K562 (cell line): ENCODE data around the gene NUP85.

Experiments used
- EP300 ChIP-seq: IDR thresholded peaks from 2 replicates; pipeline ENCODE4 v1.6.1; 2012; ENCODE audit warnings: low read length, improper control_type of control experiment
- HDAC1 ChIP-seq, 2 experiments: fragments of 450-650 bp; IDR thresholded peaks; 2 replicates each; pipeline ENCODE4 v1.6.1; 2016 to 2017; ENCODE audit warnings: inconsistent platforms in 1 of 2, mild to moderate bottlenecking in 1 of 2, moderate library complexity in 1 of 2
- MYNN ChIP-seq, 2 experiments: sonication (generic); formaldehyde crosslinking in 1 of 2; IDR thresholded peaks; 2 replicates each; pipeline versions ENCODE4 v1.5.0 to v1.6.1; 2016 to 2020; ENCODE audit warnings: antibody characterized with exemption in 1 of 2, missing genetic modification reagents in 1 of 2
- SP1 ChIP-seq: sonication (generic); formaldehyde crosslinking; IDR thresholded peaks from 2 replicates; pipeline ENCODE4 v1.8.1; 2022; ENCODE audit warnings: mild to moderate bottlenecking, missing genetic modification reagents
- TBP ChIP-seq: optimal IDR thresholded peaks from 2 replicates; pipeline ENCODE3; 2011; ENCODE audit warnings: low read depth, low read length, improper control_type of control experiment
- ZC3H11A ChIP-seq: IDR thresholded peaks from 2 replicates; pipeline ENCODE4 v1.6.1; 2012; ENCODE audit warnings: low read depth, low read length, improper control_type of control experiment
- ZFX ChIP-seq: sonication (generic); formaldehyde crosslinking; IDR thresholded peaks from 2 replicates; pipeline ENCODE4 v1.8.0; 2022; ENCODE audit warnings: mild to moderate bottlenecking, missing genetic modification reagents, moderate library complexity
- ZNF274 ChIP-seq: IDR thresholded peaks from 2 replicates; pipeline ENCODE4 v1.6.1; 2011; ENCODE audit warnings: low read depth, mild to moderate bottlenecking, low read length, moderate library complexity, borderline replicate concordance
- TF ChIP-seq, protein P1 (sequence below): fragments of 450-650 bp; IDR thresholded peaks from 2 replicates; pipeline ENCODE4 v1.6.1; 2016; ENCODE audit warnings: low read depth
- TF ChIP-seq, protein P2 (sequence below), 3 experiments: IDR thresholded peaks in 2 of 3; conservative IDR thresholded peaks in 1 of 3; 2 replicates each; pipeline ENCODE4 v1.5.1; 2011 to 2012; ENCODE audit warnings: low read length in 3 of 3, mild to moderate bottlenecking in 3 of 3, control low read depth in 2 of 3, improper control_type of control experiment in 1 of 3, inconsistent platforms in 1 of 3, low read depth in 1 of 3, mixed read lengths in 1 of 3, moderate library complexity in 1 of 3; ENCODE audit not compliant: insufficient read depth in 2 of 3
- TF ChIP-seq, protein P3 (sequence below): sonication (generic); formaldehyde crosslinking; IDR thresholded peaks from 2 replicates; pipeline ENCODE4 v1.8.0; 2022; ENCODE audit warnings: mild to moderate bottlenecking, missing genetic modification reagents, borderline replicate concordance

DNA sequence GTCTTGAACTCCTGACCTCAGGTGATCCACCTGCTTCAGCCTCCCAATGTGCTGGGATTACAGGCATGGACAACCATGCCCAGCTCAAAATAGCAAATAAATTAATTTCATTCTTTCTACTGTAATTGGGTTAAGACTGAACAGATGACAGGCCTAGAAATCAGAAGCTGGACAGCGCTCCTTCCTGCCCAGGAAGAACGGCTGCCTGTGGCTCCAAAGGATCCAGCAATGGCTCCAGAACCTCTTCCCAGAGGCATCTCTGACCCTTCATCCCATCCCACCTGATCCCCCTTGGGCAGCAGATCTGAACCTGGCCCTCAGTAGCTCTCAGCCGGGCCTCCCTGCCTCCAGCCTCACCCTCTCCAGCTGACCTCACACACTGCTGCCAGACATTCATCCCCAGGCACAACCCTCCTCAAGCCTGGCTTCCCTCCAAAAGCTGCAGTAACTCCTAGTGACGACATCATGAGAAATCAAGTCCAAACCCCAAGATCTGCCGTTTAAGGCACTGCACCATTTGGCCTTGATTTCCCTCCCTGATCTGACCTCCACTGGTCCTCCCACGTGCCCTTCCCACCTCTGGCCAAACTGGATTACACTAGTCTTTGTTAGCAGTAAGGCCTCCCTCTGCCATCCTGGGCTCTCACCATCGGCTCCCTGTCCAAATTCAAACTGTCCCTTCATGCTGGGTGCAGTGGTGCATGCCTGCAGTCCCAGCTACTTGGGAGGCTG, 68.7 kb downstream of the NUP85 start:
- TF ChIP-seq ZFX (CRISPR knock-in tag) (no peak), HDAC1 (IDR thresholded peaks at IDR 0.05) (no peak), SP1 (no peak), TBP (no peak), ZC3H11A (no peak), EP300 (no peak; the same call in 1 of the 2 replicates), ZNF274 (no peak), MYNN (IDR thresholded peaks at IDR 0.05) (no peak), MYNN (CRISPR knock-in tag; IDR thresholded peaks at IDR 0.05) (no peak)
- TF ChIP-seq, protein P1, sequence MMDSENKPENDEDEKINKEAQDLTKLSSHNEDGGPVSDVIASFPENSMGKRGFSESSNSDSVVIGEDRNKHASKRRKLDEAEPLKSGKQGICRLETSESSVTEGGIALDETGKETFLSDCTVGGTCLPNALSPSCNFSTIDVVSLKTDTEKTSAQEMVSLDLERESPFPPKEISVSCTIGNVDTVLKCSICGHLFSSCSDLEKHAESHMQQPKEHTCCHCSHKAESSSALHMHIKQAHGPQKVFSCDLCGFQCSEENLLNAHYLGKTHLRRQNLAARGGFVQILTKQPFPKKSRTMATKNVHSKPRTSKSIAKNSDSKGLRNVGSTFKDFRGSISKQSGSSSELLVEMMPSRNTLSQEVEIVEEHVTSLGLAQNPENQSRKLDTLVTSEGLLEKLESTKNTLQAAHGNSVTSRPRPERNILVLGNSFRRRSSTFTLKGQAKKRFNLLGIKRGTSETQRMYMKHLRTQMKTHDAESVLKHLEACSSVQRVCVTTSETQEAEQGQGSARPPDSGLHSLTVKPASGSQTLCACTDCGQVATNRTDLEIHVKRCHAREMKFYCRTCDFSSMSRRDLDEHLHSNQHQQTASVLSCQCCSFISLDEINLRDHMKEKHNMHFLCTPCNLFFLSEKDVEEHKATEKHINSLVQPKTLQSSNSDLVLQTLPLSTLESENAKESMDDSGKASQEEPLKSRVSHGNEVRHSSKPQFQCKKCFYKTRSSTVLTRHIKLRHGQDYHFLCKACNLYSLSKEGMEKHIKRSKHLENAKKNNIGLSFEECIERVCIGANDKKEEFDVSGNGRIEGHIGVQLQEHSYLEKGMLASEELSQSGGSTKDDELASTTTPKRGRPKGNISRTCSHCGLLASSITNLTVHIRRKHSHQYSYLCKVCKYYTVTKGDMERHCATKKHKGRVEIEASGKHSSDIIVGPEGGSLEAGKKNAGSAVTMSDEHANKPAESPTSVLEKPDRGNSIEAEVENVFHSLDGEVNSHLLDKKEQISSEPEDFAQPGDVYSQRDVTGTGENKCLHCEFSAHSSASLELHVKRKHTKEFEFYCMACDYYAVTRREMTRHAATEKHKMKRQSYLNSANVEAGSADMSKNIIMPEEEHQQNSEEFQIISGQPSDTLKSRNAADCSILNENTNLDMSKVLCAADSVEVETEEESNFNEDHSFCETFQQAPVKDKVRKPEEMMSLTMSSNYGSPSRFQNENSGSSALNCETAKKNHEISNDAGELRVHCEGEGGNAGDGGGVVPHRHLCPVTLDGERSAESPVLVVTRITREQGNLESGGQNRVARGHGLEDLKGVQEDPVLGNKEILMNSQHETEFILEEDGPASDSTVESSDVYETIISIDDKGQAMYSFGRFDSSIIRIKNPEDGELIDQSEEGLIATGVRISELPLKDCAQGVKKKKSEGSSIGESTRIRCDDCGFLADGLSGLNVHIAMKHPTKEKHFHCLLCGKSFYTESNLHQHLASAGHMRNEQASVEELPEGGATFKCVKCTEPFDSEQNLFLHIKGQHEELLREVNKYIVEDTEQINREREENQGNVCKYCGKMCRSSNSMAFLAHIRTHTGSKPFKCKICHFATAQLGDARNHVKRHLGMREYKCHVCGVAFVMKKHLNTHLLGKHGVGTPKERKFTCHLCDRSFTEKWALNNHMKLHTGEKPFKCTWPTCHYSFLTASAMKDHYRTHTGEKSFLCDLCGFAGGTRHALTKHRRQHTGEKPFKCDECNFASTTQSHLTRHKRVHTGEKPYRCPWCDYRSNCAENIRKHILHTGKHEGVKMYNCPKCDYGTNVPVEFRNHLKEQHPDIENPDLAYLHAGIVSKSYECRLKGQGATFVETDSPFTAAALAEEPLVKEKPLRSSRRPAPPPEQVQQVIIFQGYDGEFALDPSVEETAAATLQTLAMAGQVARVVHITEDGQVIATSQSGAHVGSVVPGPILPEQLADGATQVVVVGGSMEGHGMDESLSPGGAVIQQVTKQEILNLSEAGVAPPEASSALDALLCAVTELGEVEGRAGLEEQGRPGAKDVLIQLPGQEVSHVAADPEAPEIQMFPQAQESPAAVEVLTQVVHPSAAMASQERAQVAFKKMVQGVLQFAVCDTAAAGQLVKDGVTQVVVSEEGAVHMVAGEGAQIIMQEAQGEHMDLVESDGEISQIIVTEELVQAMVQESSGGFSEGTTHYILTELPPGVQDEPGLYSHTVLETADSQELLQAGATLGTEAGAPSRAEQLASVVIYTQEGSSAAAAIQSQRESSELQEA = no peak
- TF ChIP-seq, protein P2, sequence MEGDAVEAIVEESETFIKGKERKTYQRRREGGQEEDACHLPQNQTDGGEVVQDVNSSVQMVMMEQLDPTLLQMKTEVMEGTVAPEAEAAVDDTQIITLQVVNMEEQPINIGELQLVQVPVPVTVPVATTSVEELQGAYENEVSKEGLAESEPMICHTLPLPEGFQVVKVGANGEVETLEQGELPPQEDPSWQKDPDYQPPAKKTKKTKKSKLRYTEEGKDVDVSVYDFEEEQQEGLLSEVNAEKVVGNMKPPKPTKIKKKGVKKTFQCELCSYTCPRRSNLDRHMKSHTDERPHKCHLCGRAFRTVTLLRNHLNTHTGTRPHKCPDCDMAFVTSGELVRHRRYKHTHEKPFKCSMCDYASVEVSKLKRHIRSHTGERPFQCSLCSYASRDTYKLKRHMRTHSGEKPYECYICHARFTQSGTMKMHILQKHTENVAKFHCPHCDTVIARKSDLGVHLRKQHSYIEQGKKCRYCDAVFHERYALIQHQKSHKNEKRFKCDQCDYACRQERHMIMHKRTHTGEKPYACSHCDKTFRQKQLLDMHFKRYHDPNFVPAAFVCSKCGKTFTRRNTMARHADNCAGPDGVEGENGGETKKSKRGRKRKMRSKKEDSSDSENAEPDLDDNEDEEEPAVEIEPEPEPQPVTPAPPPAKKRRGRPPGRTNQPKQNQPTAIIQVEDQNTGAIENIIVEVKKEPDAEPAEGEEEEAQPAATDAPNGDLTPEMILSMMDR (IDR thresholded peaks at IDR 0.05 in 2 of 3, conservative IDR thresholded peaks at IDR 0.05 in 1 of 3; ENCODE audit: insufficient read depth in 2 of 3, low read depth in 1 of 3, low read length in 3 of 3) = no peak
- TF ChIP-seq, protein P3, sequence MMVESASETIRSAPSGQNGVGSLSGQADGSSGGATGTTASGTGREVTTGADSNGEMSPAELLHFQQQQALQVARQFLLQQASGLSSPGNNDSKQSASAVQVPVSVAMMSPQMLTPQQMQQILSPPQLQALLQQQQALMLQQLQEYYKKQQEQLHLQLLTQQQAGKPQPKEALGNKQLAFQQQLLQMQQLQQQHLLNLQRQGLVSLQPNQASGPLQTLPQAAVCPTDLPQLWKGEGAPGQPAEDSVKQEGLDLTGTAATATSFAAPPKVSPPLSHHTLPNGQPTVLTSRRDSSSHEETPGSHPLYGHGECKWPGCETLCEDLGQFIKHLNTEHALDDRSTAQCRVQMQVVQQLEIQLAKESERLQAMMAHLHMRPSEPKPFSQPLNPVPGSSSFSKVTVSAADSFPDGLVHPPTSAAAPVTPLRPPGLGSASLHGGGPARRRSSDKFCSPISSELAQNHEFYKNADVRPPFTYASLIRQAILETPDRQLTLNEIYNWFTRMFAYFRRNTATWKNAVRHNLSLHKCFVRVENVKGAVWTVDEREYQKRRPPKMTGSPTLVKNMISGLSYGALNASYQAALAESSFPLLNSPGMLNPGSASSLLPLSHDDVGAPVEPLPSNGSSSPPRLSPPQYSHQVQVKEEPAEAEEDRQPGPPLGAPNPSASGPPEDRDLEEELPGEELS (CRISPR knock-in tag) = no peak
